ENCODE measurements around the gene SLC25A1.
"Not testable (repeated sequence)": the region's sequence is repeated elsewhere in the genome, so short reads cannot be mapped to it uniquely, and the experiment has no call there.

Gene SLC25A1

DNA sequence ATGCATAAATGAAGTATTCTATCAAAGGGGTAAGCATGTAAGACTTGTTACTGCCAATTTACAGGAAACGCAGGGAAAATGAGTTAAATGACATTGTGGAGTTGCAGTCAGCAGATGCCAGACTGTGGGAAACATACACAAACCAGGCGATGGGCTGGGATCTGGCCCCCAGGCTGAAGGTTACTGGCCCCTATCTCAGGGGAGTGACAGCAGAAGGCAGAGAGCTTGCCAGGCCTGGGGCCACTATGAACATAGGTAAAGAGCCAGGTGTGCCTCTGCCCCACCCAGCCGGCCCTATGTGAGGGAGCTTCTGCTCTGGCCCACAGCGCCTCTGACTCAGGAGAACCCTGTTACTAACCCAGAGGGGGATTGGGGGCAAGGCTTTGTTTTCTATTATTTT, 26.1 kb upstream of the SLC25A1 start:
- DNase-seq = no peak

DNA sequence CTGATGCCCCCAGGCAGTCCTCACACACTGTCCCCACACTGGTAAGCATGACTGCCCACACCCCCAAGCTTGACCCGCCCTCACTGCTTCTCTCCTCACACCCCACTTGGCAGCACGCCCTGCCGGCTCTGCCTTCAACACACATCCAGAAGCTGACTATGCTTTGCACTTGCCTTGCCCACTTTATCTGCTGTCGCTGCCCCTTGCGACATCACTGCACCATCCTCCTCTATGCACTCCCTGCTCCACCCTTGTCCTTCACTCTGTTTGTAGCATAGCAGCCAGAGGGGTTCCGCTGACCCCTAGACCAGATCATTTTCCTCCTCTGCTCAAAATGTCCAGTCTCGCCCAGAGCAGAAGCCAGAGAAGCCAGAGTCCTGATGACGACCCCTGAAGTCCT, 25.3 kb upstream of the SLC25A1 start:
- DNase-seq = no peak

DNA sequence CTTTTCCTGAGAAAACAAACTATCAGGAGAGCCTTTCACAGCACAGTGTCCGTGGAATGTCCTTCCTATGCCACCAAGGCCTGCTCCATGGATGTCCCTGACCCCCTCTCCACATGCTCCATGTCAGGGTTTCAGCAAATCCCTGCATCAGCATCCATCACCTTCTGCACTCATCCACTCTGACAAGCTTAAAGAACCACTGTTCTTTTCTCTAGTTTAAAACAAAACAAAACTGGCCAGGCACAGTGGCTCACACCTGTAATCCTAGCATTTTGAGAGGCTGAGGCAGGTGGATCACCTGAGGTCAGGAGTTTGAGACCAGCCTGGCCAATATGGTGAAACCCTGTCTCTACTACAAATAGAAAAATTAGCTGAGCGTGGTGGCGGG, 24.3 kb upstream of the SLC25A1 start:
- not testable (repeated sequence) for DNase-seq

DNA sequence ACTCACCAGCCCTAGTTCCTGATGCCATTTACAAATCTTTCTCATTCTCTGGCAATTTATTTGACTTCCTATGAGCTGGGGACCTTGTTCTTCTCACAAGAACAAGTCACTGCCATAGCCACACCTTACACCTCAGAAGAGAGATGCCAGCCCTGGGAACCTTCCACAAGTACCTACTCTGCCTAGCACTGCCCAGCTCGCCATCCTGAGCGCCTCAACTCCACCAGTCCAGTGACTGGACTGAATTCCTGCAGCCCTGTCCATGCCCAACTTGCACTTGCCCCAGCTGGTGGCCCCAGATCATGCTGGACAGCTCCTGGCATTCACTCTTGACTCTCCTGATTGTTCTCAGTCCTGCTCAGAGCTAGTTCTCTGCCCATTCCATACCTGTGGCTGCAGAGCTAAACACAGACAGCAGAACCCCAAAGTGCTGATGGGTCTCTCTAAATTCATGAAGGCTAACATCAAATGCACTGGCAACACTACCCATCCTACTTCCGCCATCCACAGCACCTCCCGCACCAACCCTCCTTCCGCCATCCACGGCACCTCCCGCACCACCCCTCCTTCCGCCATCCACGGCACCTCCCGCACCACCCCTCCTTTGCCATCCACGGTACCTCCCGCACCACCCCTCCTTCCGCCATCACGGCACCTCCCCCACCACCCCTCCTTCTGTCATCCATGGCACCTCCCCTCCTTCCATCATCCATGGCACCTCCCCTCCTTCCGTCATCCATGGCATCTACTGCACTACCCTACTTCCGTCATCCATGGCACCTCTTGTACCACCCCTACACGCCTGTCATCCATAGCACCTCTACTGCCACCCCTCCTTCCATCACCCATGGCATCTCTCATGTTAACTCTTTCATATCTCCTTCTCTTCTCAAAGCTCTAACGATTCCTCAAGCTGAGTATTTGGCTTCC, 23.6 kb upstream of the SLC25A1 start:
- DNase-seq = no peak

DNA sequence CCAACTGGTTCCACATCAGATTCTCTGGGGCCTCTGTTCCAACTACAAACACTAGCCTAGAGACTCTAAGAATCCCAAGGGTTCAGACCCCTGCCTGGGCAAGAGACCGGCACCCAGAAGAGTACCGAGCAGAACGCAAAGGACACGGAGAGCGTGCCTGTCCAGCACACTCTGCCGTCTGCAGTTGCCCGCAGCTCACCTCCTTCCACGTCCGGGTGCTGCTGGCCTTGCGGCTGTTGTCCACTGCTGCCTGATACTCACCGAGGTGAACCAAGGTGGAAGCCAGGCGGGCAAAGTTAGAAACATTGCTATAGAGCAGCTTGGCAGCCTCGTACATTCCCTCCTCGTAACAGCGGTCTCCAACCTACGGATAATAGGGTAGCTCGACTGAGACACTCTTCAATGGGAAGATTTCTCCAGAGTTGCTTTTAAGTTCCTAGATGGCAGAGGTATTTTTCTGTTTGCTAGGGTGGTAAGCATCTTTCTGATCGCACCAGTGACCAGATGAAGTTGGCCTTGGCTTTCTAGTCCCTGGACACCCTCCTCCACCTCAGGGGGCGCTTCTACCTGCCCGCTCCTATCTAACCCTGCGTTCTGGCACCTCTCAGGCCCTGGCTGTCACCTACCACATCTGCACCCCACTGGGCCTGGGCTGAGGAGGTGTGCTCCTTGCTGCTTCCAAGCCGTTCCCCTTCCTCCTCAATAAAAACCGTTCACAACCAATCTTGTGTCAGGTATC, 22.8 kb upstream of the SLC25A1 start:
- DNase-seq = no peak

DNA sequence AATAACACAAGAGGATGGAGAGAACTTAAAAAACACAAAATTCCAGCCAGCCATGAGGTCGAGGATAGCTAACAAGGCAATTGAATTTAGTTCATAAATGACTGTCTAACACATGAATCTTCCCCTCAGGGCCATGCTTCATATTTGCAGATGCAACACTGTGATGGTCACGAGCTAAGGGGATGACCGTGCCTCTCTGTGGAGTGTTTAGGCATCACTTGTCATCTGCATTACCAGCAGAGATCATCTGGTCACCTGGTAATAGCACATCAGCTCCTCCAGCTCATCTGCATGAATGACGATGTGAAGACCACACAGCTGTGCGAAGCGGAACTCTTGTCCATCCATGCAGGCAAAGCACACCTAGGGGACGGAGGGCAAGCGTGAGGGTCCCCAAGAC, 20.9 kb upstream of the SLC25A1 start:
- DNase-seq = no peak

DNA sequence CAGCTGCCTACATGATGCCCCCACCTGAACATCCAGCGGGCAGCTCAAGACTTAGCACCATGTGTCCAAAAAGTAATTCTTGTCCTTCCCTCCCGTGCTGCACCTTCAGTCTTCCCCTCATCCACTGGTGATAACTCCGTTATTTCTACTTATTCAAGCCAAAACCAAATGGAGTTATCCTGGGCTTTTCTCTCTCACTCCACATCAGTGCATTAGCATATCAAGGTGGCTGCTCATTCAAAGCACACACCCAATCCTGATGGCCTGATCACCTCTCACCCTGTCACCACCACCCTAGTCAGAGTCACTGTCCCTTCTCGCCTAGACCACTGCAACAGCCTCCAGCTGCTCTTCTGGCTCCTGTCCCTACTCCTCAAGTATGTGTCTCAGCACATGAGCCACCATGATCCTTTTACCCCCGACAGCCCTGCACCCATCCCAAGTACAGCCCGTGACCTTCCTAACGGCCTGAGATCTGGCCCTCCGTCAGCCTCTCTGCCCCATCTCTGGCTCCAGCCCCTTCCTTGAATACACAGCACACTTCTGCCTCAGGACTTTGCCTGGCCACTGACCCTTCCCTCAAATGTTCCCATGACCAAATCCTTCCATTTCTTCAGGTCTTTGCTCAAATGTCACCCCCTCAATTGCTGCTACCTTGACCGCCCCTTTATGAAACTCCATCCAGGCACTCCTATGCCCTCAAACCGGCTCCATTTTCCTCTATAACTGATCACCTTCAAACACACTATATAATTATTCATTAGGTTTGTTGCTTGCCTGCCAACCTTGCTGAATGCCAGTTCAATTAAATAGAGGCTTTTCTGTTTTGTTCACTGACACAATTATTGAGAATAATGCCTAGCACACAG, 19.7 kb upstream of the SLC25A1 start:
- no peak for DNase-seq

DNA sequence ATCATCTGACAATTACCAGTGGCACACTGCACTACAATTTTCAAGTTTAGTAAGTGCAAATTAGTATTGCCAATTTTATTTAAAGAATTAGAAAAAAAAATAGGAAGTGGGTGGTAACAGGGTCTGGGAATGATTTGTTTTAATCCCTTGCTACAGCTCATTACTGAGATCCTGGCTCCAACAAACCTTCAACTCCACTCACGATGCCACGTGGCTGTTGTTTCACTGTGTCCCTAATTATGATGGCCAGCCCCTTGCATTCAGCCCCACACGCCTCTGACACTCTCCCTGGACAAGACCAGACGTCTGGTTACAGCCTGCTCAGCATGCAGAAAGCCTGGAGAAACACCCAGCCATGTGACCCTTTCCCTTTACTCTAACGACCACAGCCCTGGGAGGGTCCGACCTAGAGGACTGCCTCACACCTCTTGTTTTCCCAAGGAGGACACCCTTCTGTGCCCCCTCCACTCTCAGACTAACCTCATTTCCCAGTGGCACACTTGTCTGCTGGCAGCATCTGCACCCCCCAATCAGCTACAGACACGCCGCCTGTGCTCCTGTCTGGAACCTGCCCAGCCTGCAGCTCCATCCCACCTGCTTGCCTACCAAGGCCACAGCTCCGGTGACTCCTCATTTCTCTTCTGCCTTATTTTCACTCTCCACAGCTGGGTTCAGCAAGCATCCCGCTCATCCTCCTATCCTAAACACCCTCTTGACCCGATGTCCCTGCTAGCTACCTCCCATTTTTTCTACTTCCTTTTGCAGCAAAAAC, 18.5 kb upstream of the SLC25A1 start:
- no peak for DNase-seq

DNA sequence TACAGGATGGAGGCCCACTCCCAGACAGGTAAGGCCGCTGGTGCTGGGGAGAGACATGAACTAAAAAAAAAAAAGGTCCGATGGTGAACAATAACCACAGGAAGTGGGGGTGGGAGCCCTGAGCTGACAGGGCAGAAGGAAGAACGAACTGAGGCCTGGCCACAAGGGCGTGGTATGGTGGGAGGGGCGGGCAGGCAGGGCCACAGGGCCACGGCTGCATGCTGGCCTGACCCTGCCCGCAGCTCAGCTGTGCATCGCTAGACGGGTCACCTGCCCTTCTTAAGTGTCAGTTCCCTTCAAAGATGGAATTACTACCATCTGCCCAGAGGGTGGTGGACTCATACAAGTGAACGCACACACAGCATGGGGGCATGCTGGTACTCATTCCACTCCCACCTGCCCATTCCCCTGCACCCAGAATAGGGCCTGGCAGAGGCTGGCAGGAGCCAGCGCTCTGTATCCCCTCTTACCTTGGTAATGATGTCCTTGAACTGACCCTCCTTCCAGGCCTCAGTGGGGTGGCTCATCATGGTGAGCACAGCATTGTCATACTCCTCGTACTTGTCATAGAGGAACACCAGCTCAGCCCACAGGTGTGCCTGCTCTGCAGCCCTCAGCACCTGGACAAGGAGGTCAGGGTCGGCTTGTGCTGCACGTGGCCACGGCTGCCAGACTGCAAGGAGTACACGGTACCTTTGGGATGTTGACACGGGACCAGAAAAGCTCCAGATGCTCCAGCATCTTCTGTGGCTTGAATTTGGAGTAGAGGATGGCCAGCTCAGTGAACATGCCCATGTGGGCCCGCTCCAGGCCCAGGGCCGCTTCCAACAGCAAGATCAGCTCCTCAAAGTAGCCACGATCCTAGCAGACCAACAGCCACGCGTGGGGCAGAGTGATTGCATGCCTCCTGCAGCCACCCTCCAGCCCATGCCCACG, 17.5 kb upstream of the SLC25A1 start:
- no peak for DNase-seq

DNA sequence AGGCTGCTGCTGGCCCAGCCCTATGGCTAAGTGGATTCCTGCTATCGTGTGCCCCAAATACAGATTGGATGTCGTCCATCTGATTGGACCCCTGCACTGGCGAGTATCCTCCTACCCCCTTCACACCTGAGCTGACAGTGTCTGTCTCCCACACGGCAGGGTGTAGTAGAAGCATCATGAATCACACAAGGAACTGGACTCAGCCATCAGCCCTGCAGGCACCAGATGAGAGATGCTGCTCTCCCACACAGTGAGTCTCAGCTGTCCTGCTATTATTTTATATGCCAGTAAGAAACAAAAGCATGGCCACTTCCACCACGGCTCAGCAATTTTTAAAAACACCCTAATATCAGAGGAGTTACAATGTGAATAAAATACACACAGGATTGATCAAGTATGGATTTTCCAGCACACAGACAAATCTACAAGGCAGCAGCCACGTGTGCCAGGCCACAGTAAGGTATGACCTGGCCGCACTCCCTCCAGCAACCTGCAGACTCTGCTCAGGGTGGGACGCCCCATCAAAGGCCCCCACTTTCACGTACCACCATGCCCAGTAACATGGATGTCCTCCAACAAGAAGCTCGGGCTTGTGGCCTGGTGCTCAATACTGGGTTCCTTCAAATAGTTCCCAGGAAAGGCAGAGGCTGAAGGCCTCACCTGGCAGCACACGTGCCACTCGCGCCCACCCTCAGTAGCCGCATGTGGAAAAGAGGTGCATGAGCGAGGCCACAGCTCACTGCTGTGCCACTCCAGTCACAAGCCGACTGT, 16.4 kb upstream of the SLC25A1 start:
- no peak for DNase-seq

DNA sequence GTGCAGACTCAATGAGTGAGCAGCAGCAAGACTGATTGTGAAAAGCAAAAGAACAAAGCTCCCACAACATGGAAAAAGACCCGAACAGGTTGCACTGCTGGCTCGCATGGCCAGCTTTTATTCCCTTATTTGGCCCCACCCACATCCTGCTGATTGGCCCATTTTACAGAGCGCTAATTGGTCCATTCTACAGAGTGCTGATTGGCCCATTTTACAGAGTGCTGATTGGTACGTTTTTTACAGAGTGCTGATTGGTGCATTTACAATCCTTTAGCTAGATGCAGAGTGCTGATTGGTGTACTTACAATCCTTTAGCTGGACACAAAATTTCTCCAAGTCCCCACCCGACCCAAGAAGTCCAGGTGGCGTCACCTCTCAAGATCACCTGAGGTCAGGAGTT, 15.3 kb upstream of the SLC25A1 start:
- DNase-seq = no peak

DNA sequence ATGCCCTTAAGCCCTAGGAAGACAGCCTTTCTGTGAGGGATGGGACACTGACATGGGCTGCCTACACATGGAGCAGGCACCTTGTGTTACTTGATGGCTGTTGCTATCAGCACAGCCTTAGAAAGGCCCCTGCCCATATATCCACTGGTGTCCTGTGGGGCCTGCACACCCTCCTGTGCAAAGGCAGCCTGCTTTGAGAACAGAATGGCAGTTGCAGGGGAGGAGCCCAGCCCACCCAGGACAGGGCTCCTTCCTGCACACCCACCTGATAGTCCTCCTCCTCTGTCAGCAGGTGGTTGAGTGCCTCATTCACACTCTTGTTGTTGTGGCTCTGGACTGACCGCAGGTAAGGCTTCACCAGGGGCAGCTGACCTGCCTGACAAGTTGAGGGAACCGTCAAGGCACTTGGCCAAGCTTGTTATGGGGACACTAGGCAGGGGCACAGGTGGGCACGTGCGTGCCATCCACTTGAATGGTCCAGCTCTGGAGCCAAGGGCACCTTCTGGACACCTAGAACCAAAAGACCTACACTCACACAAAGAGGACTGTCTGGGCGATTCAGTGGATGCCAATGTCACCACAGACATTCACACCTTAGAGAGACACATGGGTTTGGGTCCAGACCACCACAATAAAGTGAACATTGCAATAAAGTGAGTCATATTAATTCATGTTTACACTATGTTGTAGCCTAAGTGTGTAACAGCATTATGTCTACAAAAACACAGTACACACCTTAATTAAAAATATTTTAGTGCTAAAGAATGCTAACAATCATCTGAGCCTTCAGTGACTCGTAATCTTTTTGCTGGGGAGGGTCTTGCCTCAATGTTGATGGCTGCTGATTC, 9.4 kb upstream of the SLC25A1 start:
- DNase-seq = no peak

DNA sequence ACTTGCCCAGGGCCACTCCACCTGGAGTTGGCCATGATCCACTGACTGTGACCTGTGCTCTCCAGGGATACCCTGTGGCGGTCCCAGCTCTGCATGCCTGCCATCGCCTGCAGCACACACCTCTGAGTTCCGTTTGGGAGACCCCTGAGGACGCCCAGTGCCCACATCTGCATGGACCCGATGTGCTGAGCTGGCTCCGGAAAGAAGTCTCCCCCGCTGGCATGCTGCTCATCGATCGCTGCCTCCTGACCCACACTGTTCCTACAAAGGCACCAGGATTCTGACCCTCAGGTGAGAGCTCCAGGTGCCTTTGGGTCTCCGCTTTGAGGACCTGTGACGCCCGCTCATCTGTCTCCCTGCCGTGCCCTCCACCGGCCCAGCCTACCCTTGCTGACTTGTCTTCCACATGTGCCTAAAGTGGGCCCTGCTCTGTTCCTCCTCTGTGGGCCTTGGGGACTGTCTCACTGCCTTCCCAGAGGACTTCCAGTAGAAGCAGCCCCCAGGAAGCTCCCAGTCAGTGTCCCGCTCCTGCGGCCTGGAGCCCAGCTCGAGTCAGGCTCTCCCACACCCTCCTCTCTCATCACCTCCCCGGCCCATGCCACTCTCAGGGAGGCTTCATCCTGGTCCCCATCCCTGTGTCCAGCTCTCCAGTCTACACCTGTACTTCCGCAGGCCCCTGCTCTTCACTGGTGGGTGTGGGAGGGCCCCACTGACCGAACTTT, 5.9 kb upstream of the SLC25A1 start:
- no peak for DNase-seq

DNA sequence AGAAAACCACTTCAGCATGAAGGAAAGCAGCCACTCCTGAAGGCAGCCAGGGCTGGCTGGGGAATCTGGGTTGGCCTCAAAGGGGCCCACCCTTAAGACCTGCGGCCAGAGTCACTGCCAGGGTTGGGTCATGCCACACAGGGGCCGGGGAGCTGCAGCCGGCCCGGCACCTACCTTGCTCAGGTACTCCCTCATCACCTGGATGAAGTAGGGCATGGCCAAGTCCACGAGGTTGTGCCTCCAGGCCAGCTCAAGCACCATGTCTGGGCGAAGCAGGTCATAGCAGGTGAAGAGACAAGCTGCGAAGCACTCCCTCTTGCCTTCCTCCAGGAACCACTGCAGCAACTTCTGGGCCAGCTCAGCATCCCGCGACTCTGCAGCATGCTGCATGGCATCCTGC, 4.7 kb upstream of the SLC25A1 start:
- DNase-seq = no peak

DNA sequence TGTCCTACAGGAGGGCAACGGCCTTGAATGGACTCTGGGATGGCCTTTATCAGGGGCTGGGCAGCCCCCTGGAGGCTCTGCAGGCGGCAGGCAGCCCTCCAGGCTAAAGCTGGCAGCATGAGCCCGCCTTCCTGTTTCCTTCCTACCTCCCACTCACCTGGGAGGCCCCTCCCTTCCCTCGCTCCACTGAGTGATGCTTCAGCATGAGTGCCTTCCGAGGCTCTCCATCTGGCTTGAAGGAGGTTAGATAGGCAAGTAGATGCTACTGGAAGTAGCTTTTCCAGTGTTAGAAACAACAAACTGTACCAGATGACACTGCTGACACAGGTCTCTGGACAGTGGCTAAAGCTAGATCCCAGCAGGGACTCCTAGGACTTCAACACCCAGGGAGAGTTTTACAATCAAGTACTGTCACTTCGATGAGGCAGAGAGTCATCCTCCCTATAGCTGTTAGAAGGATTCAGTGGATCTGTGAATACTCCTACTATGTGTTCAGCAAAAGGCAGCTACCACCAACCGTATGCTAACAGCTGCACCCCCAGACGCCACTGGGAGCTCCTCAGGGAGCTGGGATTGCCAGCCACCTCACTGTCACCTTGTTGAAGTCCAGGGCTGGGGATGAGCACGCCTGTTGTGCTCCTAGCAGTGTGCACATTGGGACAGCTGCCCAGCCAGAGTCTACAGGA, 4.1 kb upstream of the SLC25A1 start:
- DNase-seq = no peak

DNA sequence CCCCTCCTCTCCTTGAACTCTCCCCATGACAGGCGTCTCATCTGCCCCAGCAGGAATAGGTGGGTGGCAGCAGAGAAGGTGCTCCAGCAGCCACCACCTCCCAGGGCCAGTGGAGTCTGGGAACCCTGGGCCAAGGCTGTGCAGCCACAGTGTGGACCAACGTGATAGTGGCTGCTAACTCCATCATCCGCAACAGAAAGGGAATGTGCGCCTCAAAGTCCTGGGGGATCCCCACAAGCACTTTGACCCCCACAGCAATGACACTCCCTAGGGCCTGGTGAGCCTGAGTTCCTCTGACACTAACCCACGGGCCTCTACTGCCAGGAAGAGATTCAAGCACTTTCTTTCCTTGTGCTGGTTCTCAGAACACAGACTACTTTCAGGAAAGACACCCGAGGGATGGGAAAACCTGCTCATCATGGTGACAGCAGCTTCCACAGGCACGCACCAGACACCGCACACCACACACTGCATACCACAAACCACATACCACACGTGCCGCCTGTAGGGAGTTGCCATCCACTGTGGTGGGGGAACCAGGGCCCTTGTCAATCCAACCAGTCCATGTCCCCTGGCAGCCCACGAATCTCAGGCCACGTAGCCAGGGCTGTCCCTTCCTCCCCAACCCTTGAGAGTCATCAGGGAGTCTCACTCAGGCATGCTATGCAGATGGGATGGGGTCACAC, 3.4 kb upstream of the SLC25A1 start:
- DNase-seq = no peak

DNA sequence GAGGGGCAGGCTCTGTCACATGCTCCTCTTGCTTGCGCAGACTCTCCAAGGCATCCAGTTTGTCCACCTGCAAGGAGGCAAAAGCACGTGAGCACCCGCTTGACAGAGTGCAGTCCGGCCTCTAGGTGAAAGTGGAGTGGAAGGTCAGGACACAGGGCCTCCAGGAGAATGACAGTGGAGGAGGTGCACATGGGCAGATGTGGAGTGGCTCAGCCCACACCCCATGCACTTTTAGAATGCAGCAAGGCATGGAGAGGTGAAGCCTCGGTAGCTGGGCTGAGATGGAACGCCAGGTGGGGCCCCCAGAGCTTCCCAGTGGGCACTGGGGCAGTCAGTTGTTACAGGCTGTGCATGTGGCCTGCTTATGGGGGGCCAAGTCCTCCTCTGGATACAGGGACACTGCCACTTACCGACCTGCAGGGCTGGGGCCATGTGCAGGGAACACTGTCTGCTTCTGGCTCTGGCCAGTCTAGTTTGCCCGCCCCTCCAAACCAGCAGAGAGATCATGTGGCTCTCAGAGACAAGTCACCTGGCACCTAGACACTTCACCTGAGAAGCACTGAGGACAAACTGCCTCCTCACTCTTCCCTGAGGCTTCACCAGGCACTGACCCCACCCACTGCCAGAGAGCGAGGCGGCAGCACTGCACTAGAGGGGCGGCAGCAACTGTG, 2.3 kb upstream of the SLC25A1 start:
- DNase-seq = no peak

All from NCI-H1048 (cell line).